AG10803 (cell line): Measurements from ENCODE around the gene MINDY2.

Experiments used
- DNase-seq: peaks from one replicate; pipeline ENCODE4 v3.0.0; 2010; ENCODE audit warnings: low read depth
- H3K4me3 ChIP-seq: 2 replicates; pipeline ENCODE4 v1.5.1; 2011; ENCODE audit warnings: mild to moderate bottlenecking, low read length, control low read depth
- CTCF ChIP-seq: conservative IDR thresholded peaks from 2 replicates; pipeline ENCODE4 v1.5.1; 2011; ENCODE audit warnings: mild to moderate bottlenecking, low read length, control low read depth, inconsistent platforms

MINDY2 gene

DNA sequence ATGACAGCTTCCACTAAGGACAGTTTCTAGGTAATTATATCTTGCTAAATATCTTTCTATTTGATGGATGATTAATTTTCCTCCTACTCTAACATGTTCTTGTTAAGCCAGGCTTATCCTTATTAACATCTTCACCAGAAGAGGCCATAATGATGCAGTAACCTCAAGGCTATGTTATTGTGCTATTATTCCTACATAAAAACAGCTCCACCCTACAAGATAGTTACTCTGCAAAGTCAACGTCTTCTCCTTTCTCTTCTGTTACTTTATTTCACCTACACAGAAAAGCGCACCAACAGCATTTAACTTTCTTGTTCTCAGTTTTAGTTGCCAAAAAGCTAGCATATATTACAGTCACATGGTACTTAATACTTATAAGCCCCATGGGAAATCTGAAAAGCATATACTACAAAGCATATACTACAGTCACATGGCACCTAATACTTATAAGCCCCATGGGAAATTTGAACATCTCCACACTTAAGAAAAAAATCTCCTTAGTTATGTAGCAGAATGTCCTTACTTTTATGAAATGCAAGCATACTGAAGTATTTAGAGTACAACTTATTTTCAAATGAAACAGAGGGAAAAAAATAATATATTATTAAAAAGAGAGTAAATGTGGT lies 35.0 kb upstream of the MINDY2 start:
- no peak for DNase-seq
- TF ChIP-seq CTCF = no peak
- no peak overlapping the region for H3K4me3 ChIP-seq

DNA sequence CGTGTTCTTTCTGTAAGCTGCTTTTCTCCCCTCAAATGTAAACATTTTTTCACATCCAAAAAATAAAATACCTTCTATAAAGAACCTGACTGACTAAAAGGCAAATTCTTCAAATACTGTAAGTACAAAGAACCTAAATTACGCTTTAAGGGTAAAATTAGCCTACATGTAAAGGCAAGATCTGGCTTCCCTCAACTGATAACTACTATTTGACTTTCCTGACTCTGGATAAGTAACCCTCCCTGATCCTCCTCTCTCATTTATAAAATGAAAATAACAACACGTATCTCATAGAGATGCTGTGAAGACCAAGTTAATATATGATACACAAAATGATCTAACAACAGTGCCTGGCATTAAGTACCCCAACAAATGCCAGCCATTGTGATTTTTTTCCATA lies 33.8 kb upstream of the MINDY2 start:
- TF ChIP-seq CTCF = no peak
- no peak overlapping the region for H3K4me3 ChIP-seq
- no peak for DNase-seq

GRCh38 chr15:58738046-58738707 lies 32.9 kb upstream of the MINDY2 start:
- TF ChIP-seq CTCF = no peak
- DNase-seq = peak; percentile 44

DNA sequence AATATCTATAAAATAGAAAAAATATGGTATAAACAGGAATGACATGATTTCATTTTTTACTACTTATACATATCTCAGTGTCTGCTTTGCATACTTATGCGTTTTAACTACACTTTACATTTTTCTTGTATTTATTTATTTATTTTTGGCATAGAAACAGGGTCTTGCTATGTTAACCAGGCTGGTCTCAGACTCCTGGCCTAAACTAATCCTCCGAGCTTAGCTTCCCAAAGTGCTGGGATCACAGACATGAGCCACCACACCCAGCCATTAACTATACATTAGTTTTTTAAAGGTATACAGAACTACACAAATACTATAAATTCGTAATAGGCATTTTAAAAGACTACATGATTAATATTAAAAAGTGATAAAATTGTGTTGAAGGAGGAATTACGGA lies 30.7 kb upstream of the MINDY2 start:
- TF ChIP-seq CTCF = no peak
- no peak for DNase-seq
- H3K4me3 ChIP-seq = no peak overlapping the region

More at GRCh38 chr15:58738046-58738707, 32.9 kb upstream of the MINDY2 start:
- no peak overlapping the region for H3K4me3 ChIP-seq

- no peak for DNase-seq
- TF ChIP-seq CTCF = no peak
- no peak overlapping the region for H3K4me3 ChIP-seq
Observed at GRCh38 chr15:58741032-58741431, 30.1 kb upstream of the MINDY2 start.

- TF ChIP-seq CTCF = no peak
- peak; percentile 68 for DNase-seq
- H3K4me3 ChIP-seq = no peak overlapping the region
Observed at GRCh38 chr15:58742022-58742813, 28.9 kb upstream of the MINDY2 start.
